GM12891 (cell line): ENCODE measurements around the gene NECAP2.
A peak's percentile ranks its signal among the peaks of the same experiment; 100 is the strongest.
"Not testable (repeated sequence)": the region's sequence is repeated elsewhere in the genome, so short reads cannot be mapped to it uniquely, and the experiment has no call there.

ENCODE experiments used
- DNase-seq: peaks from one replicate; pipeline ENCODE4 v3.0.0; 2011; ENCODE audit warnings: low spot score; ENCODE audit not compliant: insufficient read length
- FAIRE-seq: peaks from 2 replicates; lab custom pipeline; 2011; peaks lifted over from hg19 to GRCh38; lab: Jason Lieb, UNC
- PAX5 ChIP-seq: IDR thresholded peaks from 2 replicates; pipeline ENCODE4 v1.6.1; 2011; ENCODE audit warnings: low read length, moderate library complexity, mild to moderate bottlenecking; ENCODE audit not compliant: insufficient read depth, severe bottlenecking
- POLR2A ChIP-seq: IDR thresholded peaks from 2 replicates; pipeline ENCODE4 v1.6.1; 2011; ENCODE audit warnings: low read depth, low read length, control low read depth
- POLR2AphosphoS5 ChIP-seq: IDR thresholded peaks from 2 replicates; pipeline ENCODE4 v1.6.1; 2011; ENCODE audit warnings: low read depth, low read length, control low read depth
- POU2F2 ChIP-seq: IDR thresholded peaks from 2 replicates; pipeline ENCODE4 v1.6.1; 2011; ENCODE audit warnings: low read depth, mild to moderate bottlenecking, control low read depth, low read length, moderate library complexity
- SPI1 ChIP-seq: IDR thresholded peaks from 2 replicates; pipeline ENCODE4 v1.6.1; 2011; ENCODE audit warnings: low read depth, low read length, control low read depth
- TAF1 ChIP-seq: IDR thresholded peaks from 2 replicates; pipeline ENCODE4 v1.6.1; 2011; ENCODE audit warnings: low read depth, low read length, control low read depth

The NECAP2 gene

DNA sequence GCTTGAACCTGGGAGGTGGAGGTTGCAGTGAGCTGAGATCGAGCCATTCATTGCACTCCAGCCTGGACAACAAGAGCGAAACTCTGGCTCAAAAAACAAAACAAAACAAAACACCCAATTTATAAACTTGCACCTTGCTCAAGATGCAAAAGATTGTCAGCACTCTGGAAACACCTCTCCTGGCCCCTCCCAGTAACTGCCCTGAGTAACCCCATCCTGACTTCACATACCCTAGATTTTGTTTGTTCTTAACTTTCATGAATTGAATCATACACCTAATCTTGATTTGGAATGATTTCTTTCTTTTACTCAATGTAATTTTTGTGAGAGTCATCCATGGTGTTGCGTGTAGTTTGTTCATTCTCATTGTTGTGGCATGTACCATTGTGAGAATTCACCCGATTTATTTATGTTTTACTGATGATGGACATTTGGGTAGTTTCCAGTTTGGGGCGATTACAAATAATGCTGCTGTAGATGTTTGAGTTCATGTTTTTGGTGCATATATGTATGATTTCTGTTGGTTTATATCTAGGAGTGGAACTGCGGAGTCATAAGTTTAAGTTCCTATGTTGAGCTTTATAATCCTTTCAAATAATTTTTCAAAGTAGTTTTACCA, 10.4 kb downstream of the NECAP2 start:
- TF ChIP-seq TAF1: no peak
- no peak for DNase-seq
- FAIRE-seq: peak; percentile 13

DNA sequence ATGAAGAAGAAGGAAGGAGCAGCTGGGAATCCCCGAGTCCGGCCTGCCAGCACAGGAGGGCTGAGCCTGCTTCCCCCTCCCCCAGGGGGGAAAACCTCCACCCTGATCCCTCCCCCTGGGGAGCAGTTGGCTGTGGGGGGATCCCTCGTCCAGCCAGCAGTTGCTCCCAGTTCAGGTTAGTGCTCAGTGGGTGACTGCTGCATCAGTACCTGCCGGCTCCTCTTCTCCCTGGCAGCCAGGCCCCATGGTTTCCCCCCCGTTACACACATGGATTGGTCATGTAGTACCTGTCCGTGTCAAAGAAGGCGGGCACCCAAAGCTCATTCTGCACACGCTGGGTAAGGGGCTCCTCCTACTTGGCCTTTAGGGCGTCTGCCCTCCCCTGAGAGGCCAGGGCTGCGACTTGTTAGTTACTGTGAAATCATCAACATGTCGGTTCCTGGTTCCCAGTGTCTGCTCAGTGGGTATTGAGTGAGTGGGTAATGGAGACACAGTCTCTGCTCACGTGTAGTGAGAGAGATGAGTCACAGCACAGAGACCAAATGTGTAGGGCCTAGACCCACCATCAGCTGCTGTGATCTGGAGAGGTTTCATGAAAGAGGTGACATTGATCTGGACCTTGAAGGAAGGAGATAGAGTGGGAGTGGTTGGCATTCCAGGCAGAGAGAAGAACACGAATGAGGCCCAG, 11.5 kb downstream of the NECAP2 start:
- FAIRE-seq: no peak
- DNase-seq: no peak

DNA sequence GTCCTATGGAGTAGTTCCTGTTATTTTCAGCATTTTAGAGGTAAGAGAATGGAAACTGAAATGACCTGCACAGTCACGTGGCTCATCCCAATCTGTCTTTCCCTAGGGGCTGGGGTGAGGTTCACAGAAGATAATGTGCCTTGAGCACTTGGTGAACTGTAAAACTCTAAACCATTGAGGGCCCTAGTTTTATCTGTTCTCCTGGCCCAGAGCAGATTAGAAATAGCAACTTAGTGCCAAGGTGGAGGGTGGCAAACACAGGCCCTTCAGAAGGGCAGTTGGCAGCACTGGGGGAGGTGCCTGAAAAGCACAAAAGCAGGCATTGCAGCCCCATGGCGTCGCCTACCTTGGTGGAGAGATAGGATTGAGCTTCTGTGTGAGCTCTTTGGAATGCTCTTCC, 14.4 kb downstream of the NECAP2 start:
- not testable (repeated sequence) for DNase-seq, FAIRE-seq

More for the DNA sequence above, 11.5 kb downstream of the NECAP2 start:
- TF ChIP-seq TAF1 (peak; percentile 27; the same call in 1 of the 2 replicates), POLR2A (no peak)

DNA sequence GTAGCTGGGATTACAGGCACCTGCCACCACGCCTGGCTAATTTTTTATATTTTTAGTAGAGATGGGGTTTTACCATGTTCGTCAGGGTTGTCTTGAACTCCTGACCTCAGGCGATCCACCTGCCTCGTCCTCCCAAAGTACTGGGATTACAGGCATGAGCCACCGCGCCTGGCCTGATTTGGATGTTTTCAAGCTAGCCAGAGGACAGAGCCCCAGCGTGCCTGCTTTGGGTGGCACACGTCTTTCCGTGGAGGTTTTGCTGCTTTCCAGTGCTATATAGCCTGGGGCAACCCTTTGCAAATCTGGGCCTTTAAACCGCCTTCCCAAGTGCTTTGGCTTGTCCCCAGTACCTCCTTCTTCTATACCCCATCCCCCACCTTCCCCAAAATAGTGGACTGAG, 15.6 kb downstream of the NECAP2 start:
- DNase-seq, FAIRE-seq: not testable (repeated sequence)

DNA sequence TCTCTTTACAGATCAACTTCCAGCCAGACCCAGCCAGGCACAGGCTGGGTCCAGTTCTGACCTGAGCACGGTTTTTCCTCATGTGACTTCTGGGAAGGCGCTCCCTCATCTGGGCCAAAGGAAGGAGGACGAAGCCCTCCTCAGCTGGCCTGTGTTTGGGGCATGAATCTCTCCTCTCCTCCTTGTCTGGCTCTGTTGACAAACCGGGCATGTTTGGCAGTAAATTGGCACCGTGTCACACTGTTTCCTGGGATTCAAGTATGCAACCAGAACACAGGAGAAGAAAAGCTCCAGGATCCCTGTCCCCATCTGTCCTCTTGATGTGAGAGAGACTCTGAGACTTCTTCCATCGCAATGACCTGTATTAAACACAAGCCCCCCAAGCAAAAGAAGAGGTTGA, 18.3 kb downstream of the NECAP2 start:
- TF ChIP-seq POU2F2 (no peak), PAX5 (no peak), POLR2AphosphoS5 (no peak), POLR2A (no peak), TAF1 (no peak), SPI1 (no peak)
- FAIRE-seq: no peak
- DNase-seq: no peak

DNA sequence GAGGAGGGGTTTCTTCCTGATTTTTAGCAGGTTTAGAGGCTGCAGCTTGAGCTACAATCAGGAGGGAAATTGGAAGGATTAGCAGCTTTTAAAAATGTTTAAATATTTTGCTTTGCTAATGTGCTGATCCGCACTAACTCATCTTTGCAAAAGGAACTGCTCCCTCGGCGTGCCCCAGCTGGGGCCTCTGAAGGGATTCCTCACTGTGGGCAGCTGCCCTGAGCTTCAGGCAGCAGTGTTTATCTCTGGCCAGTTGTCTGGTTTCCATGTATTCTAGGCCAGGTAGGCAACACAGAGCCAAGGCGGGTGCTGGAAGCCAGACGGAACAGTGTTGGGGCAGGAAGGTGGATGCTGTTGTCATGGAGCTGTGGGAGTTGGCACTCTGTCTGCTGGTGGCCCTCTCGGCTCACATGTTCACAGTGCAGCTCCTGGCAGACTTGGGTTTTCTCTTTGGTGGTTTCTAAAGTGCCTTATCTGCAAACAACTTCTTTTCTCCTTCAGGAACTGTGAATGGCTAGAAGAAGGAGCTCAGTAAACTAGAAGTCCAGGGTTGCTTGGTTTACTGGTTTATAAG, 18.9 kb downstream of the NECAP2 start:
- DNase-seq: no peak
- FAIRE-seq: no peak
- TF ChIP-seq PAX5: no peak
- no peak for TF ChIP-seq POLR2A
- TF ChIP-seq POLR2AphosphoS5: no peak
- no peak for TF ChIP-seq TAF1

DNA sequence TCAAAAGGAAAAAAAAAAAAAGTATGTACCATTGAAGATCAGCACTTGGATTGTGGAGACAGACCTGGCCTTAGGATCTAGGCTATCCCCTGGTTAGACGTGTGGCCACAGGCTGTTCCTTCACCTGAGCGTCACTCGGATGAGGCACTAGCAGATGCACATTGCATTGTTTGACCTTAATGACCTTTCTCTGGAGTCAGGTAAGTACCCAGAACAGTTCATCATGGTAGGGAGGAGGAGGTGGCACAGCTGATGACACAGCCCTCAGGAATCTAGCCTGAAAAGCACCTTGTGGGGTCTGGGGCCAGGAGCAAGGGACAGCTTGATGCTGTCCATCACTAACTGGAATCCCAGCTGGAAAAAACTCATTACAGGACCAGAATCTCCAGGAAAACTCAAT, 21.2 kb downstream of the NECAP2 start:
- DNase-seq (no peak), FAIRE-seq (no peak)
- TF ChIP-seq POLR2A (no peak), PAX5 (no peak), TAF1 (no peak), POU2F2 (no peak), POLR2AphosphoS5 (no peak), SPI1 (no peak)

DNA sequence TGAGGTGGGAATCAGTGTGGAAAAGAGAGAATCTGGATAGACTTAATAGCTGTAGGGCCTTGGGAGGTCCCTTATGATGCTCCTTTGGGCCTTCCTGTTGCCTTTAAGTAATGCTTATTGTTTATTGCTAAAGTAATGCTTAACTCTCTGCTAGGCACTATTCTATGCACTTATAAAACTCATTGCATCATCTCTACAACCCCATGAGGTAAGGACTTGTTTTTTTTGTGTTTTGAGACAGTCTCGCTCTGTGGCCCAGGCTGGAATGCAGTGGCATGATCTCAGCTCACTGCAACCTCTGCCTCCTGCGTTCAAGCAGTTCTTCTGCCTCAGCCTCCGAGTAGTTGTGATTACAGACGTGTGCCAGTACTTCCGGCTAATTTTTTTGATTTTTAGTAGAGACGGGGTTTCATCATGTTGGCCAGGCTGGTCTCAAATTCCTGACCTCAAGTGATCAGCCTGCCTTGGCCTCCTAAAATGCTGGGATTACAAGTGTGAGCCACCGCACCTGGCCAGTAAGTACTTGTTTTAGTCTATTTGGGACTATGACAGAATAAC, 22.3 kb downstream of the NECAP2 start:
- TF ChIP-seq PAX5 (no peak), POU2F2 (no peak)
- no peak for FAIRE-seq
- no peak for DNase-seq

DNA sequence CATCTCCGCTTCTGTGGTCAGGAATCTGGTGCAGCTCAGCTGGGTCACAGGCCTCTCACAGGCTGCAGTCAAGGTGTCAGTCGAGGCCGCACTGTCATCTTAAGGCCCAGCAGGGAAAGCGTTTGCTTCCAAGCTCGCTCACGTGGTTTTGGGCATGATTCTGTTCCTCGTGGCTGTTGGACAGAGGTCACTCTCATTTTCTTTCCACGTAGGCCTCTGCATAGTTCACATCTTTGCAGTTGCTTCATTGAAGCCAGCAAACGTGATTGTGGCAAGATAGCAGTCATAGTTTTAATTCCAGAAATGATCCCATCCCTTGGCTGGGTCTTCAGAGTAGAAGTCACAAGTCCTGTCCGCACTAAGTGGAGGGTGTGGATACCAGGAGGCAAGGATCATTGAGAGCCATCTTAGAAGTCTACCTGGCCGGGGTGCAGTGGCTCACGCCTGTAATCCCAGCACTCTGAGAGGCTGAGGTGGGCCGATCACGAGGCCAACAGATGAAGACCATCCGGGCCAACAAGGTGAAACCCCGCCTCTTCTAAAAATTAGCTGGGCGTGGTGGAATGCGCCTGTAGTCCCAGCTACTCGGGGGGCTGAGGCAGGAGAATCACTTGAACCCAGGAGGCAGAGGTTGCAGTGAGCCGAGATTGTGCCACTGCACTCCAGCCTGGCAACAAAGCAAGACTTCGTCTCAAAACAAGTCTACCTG, 24.5 kb downstream of the NECAP2 start:
- DNase-seq (no peak), FAIRE-seq (peak; percentile 33)
- TF ChIP-seq SPI1 (no peak), POLR2AphosphoS5 (no peak), POLR2A (no peak), PAX5 (no peak), POU2F2 (no peak), TAF1 (no peak)

DNA sequence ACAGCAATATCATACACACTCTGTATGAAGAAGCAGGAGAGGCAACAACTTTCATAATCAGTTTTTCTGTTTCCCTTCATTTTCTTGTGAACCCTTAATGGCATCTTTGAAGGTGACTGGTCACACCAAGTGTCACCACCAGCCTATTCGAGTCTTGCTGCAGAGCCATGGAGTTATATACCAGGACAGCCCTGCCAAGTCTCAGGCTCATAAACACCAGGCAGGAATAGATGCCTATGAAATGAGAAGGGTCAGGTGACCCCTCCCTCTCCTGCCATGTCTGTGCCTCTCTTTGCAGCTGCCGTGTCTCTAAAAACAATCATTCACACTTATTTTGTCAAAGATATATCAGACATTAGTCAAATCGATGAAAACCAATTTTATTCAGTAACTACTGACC, 28.0 kb downstream of the NECAP2 start:
- FAIRE-seq: no peak

More for the DNA sequence above, 28.0 kb downstream of the NECAP2 start:
- no peak for TF ChIP-seq POLR2AphosphoS5
- no peak for TF ChIP-seq SPI1
- no peak for TF ChIP-seq POU2F2
- TF ChIP-seq TAF1: no peak
- TF ChIP-seq PAX5: no peak
- TF ChIP-seq POLR2A: no peak
- no peak for DNase-seq
